Measurements from ENCODE around the gene RECQL. TPM values are rescaled to one million over a fixed set of nuclear protein-coding genes. Genes with fewer than 3 reads are reported as not detected.
A peak's percentile ranks its signal among the peaks of the same experiment; 100 is the strongest.

The RECQL gene
- polyA plus RNA-seq, 1 of the 3 experiments (the other 2 are of a cell fraction): 14.6 TPM

DNA sequence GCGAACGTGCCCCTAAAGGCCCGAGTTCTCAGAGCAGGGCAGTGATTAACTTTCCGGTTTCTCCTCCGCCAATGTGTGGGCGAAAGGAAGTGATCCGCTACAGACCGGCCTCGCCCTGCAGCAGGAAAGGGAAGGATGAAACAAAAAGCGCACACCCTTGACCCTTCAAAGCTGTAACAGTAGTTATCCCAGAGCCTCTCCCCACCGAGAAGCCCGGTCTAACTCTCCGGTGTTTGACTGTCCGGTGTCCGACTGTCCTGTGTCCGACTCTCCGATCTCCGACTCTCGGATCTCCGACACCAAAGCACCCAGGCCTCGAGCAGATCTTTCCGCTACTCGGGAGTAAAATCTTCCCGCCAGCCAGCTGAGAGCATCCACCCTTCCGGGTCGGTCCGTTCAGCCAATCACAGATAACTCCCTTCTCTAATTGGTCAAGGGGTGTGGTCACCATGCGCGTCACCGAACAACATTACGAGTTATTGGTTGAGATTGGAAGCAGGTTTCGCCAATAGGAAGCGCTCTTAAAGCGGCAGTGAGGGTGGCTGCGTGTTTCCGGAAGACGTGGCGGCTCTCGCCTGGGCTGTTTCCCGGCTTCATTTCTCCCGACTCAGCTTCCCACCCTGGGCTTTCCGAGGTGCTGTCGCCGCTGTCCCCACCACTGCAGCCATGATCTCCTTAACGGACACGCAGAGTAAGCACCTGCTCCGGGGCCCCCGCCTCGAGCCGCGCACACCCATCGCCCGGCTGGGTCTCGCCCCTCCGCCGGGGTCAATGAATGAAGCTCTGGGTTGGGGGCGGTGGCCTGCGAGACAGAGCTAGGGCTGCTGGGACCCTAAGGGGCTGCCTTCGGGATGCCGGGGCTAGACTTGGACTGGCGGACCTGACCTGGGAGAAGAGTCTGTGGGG lies at the start of gene RECQL, which contains the start of gene GOLT1B (continued):
- TF ChIP-seq SMC3 (IDR thresholded peaks at IDR 0.05; ENCODE audit: low read depth, low read length) (no peak), EP300 (IDR thresholded peaks at IDR 0.05; ENCODE audit: borderline replicate concordance in 1 of 2, low read depth in 1 of 2, low read length in 1 of 2) (no peak), TCF12 (IDR thresholded peaks at IDR 0.05) (no peak), ELF1 (IDR thresholded peaks at IDR 0.05) (peak; percentile 94), YY1 (IDR thresholded peaks at IDR 0.05; ENCODE audit: low read depth) (0 out of 2 replicates have a peak, but pooled peaks have one; percentile 46), MEF2A (IDR thresholded peaks at IDR 0.05; ENCODE audit: borderline replicate concordance, low read depth) (no peak), FOXJ3 (CRISPR knock-in tag; IDR thresholded peaks at IDR 0.05) (no peak), RFX5 (IDR thresholded peaks at IDR 0.05; ENCODE audit: low read length) (peak; percentile 68; the same call in 1 of the 2 replicates)
- TF ChIP-seq, protein P1, sequence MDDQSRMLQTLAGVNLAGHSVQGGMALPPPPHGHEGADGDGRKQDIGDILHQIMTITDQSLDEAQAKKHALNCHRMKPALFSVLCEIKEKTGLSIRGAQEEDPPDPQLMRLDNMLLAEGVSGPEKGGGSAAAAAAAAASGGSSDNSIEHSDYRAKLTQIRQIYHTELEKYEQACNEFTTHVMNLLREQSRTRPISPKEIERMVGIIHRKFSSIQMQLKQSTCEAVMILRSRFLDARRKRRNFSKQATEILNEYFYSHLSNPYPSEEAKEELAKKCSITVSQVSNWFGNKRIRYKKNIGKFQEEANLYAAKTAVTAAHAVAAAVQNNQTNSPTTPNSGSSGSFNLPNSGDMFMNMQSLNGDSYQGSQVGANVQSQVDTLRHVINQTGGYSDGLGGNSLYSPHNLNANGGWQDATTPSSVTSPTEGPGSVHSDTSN (IDR thresholded peaks at IDR 0.05): 0 out of 2 replicates have a peak, but pooled peaks have one; percentile 36
- TF ChIP-seq, protein P2, sequence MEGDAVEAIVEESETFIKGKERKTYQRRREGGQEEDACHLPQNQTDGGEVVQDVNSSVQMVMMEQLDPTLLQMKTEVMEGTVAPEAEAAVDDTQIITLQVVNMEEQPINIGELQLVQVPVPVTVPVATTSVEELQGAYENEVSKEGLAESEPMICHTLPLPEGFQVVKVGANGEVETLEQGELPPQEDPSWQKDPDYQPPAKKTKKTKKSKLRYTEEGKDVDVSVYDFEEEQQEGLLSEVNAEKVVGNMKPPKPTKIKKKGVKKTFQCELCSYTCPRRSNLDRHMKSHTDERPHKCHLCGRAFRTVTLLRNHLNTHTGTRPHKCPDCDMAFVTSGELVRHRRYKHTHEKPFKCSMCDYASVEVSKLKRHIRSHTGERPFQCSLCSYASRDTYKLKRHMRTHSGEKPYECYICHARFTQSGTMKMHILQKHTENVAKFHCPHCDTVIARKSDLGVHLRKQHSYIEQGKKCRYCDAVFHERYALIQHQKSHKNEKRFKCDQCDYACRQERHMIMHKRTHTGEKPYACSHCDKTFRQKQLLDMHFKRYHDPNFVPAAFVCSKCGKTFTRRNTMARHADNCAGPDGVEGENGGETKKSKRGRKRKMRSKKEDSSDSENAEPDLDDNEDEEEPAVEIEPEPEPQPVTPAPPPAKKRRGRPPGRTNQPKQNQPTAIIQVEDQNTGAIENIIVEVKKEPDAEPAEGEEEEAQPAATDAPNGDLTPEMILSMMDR (IDR thresholded peaks at IDR 0.05): no peak
- TF ChIP-seq, protein P3, sequence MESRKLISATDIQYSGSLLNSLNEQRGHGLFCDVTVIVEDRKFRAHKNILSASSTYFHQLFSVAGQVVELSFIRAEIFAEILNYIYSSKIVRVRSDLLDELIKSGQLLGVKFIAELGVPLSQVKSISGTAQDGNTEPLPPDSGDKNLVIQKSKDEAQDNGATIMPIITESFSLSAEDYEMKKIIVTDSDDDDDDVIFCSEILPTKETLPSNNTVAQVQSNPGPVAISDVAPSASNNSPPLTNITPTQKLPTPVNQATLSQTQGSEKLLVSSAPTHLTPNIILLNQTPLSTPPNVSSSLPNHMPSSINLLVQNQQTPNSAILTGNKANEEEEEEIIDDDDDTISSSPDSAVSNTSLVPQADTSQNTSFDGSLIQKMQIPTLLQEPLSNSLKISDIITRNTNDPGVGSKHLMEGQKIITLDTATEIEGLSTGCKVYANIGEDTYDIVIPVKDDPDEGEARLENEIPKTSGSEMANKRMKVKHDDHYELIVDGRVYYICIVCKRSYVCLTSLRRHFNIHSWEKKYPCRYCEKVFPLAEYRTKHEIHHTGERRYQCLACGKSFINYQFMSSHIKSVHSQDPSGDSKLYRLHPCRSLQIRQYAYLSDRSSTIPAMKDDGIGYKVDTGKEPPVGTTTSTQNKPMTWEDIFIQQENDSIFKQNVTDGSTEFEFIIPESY (IDR thresholded peaks at IDR 0.05; ENCODE audit: borderline replicate concordance, low read depth): no peak

DNA sequence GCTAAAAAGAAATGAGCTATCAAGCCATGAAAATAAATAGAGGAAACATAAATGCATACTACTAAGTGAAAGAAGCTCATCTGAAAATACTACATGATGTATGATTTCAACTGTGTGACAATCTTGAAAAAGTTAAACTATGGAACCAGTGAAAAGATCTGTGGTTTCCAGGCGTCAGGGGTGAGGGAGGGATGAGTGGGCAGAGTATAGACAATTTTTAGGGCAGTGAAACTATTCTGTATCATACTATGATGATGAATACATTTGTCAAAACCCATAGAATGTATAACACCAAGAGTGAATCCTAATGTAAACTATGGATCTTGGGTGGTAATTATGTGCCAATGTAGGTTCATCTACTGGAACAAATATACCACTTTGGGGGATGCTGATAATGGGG lies 46.0 kb upstream of the RECQL start:
- H3K4me1 ChIP-seq (ENCODE audit: control insufficient read depth in 1 of 2, insufficient read depth in 2 of 2, low read depth in 1 of 2, low read length in 1 of 2): no peaks in the 10 kb centered on the region
- H2AFZ ChIP-seq (ENCODE audit: low read depth): no peak overlapping the region
- H3K36me3 ChIP-seq (replicated peaks in 1 of 2; ENCODE audit: control insufficient read depth in 1 of 2, insufficient read depth in 2 of 2, low read length in 1 of 2): no peaks in the 10 kb centered on the region
- no peak overlapping the region for H3K4me3 ChIP-seq (ENCODE audit: low read depth in 2 of 2, low read length in 1 of 2)
- H3K9me2 ChIP-seq: no peaks in the 10 kb centered on the region
- POLR2A ChIA-PET: no interaction called here
- TF ChIP-seq, protein P4, sequence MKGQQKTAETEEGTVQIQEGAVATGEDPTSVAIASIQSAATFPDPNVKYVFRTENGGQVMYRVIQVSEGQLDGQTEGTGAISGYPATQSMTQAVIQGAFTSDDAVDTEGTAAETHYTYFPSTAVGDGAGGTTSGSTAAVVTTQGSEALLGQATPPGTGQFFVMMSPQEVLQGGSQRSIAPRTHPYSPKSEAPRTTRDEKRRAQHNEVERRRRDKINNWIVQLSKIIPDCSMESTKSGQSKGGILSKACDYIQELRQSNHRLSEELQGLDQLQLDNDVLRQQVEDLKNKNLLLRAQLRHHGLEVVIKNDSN (IDR thresholded peaks at IDR 0.05; ENCODE audit: borderline replicate concordance, low read depth): no peak
- TF ChIP-seq ELF1 (IDR thresholded peaks at IDR 0.05) (no peak), RCOR1 (IDR thresholded peaks at IDR 0.05; ENCODE audit: low read length) (no peak), SMC3 (IDR thresholded peaks at IDR 0.05; ENCODE audit: low read depth, low read length) (no peak), FOXJ3 (CRISPR knock-in tag; IDR thresholded peaks at IDR 0.05) (no peak), CHD2 (IDR thresholded peaks at IDR 0.05; ENCODE audit: low read length, partially characterized antibody) (no peak), SIN3A (IDR thresholded peaks at IDR 0.05; ENCODE audit: borderline replicate concordance, low read depth, low read length) (no peak)
- TF ChIP-seq, protein P1 (IDR thresholded peaks at IDR 0.05): no peak
- TF ChIP-seq, protein P5, sequence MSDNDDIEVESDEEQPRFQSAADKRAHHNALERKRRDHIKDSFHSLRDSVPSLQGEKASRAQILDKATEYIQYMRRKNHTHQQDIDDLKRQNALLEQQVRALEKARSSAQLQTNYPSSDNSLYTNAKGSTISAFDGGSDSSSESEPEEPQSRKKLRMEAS (IDR thresholded peaks at IDR 0.05; ENCODE audit: low read depth): no peak
- no peak overlapping the region for H3K4me2 ChIP-seq
- H3K27me3 ChIP-seq (ENCODE audit: insufficient read depth): peaks cover 8% of the 10 kb centered on the region; the same call in 1 of the 2 replicates
- no peak for DNase-seq
- H3K9ac ChIP-seq: no peak overlapping the region
- 11% methylated on average over 1 of the region's 1 CpG for WGBS (ENCODE audit: low lambda C conversion rate)
- H3F3A ChIP-seq (replicated peaks; ENCODE audit: insufficient read depth): no peaks in the 10 kb centered on the region
- no peak overlapping the region for H3K27ac ChIP-seq (ENCODE audit: low read depth in 2 of 2, low read length in 1 of 2)
- H3K9me3 ChIP-seq: no peaks in the 10 kb centered on the region
- H3K79me2 ChIP-seq (ENCODE audit: insufficient read depth): no peaks in the 10 kb centered on the region
- no peaks in the 10 kb centered on the region for H4K20me1 ChIP-seq (ENCODE audit: insufficient read depth)
- CTCF ChIA-PET: no interaction called here

All from SK-N-SH (cell line).